Measurements from ENCODE around the gene MSH6.

DNA sequence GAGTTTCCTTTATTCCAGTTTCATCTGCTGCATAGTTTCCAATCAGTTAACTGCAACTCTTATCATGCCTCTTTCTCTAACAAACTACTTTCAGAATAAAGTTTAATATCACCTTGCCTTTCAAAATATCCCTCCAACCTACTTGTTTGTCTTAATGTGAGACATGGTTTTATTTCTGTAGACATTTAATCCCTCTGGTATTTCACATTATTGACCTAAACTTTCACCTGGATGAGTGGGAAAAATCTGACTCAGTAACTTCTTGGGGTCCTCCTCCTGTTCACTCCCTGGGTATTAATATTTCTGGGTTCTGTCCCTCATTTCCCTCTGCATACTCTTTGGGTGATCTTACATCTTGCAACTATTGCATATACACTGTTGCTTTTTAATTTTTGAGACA, 27.9 kb downstream of the MSH6 start:
- TF ChIP-seq, protein P1, sequence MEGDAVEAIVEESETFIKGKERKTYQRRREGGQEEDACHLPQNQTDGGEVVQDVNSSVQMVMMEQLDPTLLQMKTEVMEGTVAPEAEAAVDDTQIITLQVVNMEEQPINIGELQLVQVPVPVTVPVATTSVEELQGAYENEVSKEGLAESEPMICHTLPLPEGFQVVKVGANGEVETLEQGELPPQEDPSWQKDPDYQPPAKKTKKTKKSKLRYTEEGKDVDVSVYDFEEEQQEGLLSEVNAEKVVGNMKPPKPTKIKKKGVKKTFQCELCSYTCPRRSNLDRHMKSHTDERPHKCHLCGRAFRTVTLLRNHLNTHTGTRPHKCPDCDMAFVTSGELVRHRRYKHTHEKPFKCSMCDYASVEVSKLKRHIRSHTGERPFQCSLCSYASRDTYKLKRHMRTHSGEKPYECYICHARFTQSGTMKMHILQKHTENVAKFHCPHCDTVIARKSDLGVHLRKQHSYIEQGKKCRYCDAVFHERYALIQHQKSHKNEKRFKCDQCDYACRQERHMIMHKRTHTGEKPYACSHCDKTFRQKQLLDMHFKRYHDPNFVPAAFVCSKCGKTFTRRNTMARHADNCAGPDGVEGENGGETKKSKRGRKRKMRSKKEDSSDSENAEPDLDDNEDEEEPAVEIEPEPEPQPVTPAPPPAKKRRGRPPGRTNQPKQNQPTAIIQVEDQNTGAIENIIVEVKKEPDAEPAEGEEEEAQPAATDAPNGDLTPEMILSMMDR (IDR thresholded peaks at IDR 0.05; ENCODE audit: insufficient read depth, low read length): no peak
- TF ChIP-seq, protein P2, sequence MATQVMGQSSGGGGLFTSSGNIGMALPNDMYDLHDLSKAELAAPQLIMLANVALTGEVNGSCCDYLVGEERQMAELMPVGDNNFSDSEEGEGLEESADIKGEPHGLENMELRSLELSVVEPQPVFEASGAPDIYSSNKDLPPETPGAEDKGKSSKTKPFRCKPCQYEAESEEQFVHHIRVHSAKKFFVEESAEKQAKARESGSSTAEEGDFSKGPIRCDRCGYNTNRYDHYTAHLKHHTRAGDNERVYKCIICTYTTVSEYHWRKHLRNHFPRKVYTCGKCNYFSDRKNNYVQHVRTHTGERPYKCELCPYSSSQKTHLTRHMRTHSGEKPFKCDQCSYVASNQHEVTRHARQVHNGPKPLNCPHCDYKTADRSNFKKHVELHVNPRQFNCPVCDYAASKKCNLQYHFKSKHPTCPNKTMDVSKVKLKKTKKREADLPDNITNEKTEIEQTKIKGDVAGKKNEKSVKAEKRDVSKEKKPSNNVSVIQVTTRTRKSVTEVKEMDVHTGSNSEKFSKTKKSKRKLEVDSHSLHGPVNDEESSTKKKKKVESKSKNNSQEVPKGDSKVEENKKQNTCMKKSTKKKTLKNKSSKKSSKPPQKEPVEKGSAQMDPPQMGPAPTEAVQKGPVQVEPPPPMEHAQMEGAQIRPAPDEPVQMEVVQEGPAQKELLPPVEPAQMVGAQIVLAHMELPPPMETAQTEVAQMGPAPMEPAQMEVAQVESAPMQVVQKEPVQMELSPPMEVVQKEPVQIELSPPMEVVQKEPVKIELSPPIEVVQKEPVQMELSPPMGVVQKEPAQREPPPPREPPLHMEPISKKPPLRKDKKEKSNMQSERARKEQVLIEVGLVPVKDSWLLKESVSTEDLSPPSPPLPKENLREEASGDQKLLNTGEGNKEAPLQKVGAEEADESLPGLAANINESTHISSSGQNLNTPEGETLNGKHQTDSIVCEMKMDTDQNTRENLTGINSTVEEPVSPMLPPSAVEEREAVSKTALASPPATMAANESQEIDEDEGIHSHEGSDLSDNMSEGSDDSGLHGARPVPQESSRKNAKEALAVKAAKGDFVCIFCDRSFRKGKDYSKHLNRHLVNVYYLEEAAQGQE (IDR thresholded peaks at IDR 0.05; ENCODE audit: insufficient replicate concordance, low read depth): no peak
- no peak for TF ChIP-seq POLR2AphosphoS5 (IDR thresholded peaks at IDR 0.05; ENCODE audit: low read depth)
- no peak for TF ChIP-seq GABPA (IDR thresholded peaks at IDR 0.05; ENCODE audit: low read depth)
- no peak for TF ChIP-seq SPI1 (IDR thresholded peaks at IDR 0.05; ENCODE audit: borderline replicate concordance, low read depth)

Measured in HL-60 (cell line).